Fibroblast of skin of back (primary cell): ENCODE measurements around the gene SAMD3. TPM values are rescaled to one million over a fixed set of nuclear protein-coding genes. Genes with fewer than 3 reads are reported as not detected.
"Not testable (repeated sequence)": the region's sequence is repeated elsewhere in the genome, so short reads cannot be mapped to it uniquely, and the experiment has no call there.

Source experiments
- DNase-seq: peaks from one replicate; pipeline ENCODE4 v3.0.0-alpha.2; 2013
- polyA plus RNA-seq, 2 experiments: library from polyadenylated mRNA; unstranded; fragments of 120-200 nt; gene quantifications; one replicate each; pipeline ENCODE4 v1.2.1, GENCODE V29; 2013; ENCODE audit not compliant: insufficient read length in 2 of 2

SAMD3 gene, protein sequence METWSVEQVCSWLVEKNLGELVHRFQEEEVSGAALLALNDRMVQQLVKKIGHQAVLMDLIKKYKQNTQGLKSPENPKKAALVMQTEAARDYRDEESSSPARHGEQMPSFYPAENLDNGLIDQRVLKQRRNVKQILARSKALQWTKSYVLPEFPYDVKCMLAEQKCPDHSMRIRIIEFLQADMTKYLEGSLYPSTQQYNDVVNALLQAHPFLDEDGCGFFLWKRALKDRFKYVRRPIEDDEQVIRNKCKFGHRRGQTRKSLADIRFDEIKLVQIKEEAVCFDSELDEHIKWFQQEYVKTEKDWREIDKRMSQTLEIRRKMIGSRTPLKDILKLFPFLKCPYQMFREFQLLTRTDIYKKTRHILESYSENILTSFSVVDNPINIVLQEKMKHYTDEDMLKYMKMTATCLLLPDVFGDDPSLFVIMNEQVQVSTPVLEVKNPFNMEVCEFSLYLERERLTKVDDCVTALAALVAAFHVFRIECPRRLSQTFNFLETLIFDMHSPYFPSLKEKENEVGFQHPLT
- polyA plus RNA-seq (2013, experiment 1 of 2; ENCODE audit: insufficient read length) = 0.26 TPM
- not detected for polyA plus RNA-seq (2013, experiment 2 of 2; ENCODE audit: insufficient read length)

GRCh38 chr6:130222775-130223174 is at the start of gene SAMD3:
SAMD3 (minus strand) TSS chr6:130222951; CDS start chr6:130215273, 7,678 bp downstream.
- DNase-seq = no peak

DNA sequence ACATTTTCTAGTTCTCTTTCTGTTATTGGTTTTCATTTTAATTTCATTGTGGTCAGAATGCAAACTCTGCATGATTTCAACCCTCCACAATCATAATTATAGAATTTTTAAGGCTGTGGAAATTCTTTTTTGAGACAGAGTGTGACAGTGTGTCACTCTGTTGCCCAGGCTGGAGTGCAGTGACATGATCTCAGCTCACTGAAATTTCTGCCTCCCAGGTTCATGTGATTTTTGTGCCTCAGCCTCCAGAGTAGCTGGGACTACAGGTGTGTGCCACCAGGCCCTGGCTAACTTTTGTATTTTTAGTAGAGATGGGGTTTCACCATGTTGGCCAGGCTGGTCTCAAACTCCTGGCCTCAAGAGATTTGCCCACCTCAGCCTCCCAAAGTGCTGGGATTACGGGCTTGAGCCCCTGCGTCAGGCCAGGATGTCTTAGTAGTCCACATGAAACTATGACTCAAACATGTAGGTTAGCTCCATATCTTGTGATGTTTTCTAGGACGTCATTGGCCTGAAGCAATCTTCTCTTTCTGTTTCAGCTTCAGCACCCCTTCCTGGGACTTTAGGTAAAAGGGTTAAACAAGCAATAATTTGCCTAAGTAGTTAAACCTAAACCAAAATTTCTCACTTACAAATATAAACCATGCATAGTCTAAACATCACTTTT is 47.4 kb upstream of the SAMD3 start:
- no peak for DNase-seq

GRCh38 chr6:130265553-130265952 is 42.8 kb upstream of the SAMD3 start:
- DNase-seq = not testable (repeated sequence)

GRCh38 chr6:130262008-130262407 is 39.3 kb upstream of the SAMD3 start:
- DNase-seq = no peak

GRCh38 chr6:130261558-130261957 is 38.8 kb upstream of the SAMD3 start:
- DNase-seq = not testable (repeated sequence)

GRCh38 chr6:130260614-130261241 is 38.0 kb upstream of the SAMD3 start:
- not testable (repeated sequence) for DNase-seq

DNA sequence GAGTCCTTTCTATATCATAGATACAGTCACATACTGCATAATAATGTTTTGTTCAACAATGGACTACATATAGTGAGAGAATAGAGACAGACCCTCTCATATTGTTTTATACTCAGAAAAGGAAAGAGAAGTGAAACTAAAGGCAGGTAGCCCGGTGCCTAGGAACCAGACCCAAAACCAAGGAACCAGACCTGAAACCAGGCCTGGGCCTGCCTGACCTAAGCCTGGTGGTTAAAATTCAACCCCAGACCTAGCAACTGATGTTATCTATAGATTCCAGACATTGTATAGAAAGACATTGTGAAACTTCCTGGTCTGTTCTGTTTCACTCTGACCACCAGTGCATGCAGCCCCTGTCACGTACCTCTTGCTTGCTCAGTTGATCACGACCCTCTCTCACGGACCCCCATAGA is 37.3 kb upstream of the SAMD3 start:
- DNase-seq = not testable (repeated sequence)

DNA sequence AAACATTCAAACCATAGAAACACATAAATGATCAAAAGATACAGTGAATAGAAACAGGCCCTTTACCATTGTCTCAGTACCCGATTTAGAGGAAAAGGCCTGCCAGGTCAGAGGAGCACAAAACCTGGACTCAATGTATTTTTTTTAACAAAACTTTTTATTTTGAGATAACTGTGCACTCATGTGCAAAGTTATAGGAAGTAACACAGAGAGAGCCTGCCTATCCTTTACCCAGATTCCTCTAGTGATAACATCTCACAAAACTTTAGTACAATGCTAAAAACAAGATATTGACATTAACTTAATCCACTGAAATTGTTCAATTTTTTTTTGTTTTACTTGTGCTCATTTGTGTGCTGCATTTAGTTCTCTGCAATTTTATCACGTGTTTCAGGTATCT is 36.8 kb upstream of the SAMD3 start:
- no peak for DNase-seq

DNA sequence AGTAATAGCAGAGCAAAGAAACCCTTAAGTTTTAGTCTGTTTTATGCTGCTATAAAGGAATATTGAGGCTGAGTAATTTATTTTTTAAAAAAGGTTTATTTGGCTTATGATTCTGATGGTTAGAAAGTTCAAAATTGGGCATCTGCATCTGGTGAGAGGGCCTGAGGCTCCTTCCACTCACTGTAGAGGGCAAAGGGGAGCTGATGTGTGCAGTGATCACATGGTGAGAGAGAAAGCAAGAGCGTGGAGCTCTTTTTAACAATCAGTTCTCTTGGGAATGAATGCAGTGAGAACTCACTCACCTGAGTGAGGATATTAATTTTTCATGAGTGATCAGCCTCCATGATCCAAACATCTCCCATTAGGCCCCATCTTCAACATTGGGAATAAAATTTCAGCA is 36.4 kb upstream of the SAMD3 start:
- no peak for DNase-seq

GRCh38 chr6:130252527-130253237 is 29.9 kb upstream of the SAMD3 start:
- DNase-seq = no peak

GRCh38 chr6:130245267-130245666 is 22.5 kb upstream of the SAMD3 start:
- DNase-seq = no peak

GRCh38 chr6:130244728-130245127 is 22.0 kb upstream of the SAMD3 start:
- DNase-seq = no peak

DNA sequence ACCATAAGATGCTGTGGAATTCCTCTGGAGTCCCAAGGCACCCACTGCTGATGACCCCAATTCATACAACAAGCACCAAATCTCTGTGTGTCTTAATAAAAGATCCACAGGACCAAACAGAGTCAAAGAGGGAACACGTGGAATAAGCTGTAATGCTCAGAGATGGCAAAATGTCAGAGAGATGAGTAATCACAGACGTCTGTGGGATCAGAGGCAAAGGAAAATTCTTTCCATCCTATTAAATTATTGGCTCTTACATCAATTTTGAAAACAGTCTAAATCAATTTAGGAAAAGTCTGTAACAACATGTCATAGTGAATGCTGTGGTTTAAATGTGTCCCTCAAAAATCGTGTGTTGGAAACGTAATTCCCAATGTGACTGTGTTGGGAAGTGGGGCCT is 17.5 kb upstream of the SAMD3 start:
- peak; percentile 85 for DNase-seq

DNA sequence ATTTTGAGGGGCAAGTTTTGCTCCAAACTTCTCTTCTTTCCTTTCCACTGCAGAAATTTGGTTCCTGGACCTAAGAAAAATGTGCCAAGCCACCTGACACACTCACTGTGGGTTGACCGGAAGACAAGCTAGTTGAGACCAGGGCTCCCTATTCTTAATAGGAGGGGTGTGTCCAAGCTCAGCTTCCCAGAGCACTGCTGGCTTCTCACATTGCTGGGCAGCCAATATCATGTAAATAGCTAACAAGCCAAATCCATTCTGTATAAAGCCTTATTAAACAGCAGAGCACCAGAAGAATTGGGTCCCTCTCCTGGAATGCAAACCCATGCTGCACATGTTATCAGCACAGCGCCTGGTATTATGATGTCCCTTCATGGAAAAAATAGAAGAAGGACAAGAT is 17.0 kb upstream of the SAMD3 start:
- peak; percentile 4 for DNase-seq

DNA sequence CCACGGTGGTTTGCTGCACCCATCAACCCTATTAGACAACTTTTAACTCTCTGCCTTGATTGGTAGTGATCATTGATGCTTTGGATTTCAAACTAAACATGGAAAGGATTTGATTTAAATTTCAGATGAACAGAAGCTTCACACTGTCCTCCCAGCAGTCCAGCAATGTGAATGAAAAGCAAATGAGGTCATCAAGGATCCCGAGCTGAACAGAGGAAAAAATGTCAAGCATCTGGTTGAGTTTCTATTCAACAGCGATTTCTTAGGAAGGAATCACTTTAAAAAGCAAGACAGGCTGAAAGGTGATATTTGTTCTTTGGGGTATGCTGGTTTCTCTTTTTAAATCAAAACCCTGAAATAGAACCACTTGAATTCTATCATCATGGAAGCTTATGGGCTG is 10.6 kb upstream of the SAMD3 start:
- peak; percentile 71 for DNase-seq

DNA sequence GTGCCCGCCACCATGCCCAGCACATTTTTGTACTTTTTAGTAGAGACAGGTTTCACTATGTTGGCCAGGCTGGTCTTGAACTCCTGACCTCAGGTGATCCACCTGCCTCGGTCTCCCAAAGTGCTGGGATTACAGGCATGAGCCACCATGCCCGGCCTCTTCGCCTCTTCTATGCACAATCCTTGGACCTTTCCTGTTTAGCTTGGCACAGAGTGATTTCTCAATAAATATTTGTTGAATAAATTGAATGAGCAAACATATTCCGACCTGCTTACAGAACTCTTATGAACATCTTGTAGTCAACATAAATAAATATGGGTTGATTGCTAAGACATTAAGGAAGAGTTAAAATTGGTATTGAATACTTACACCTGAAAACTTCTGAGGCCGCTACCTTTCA is 7.8 kb upstream of the SAMD3 start:
- not testable (repeated sequence) for DNase-seq

GRCh38 chr6:130229645-130230044 is 6.9 kb upstream of the SAMD3 start:
- no peak for DNase-seq

GRCh38 chr6:130223508-130223907 is 757 bp upstream of the SAMD3 start:
- no peak for DNase-seq

- no peak for DNase-seq
Observed at GRCh38 chr6:130218134-130218533, 4.6 kb downstream of the SAMD3 start.

- DNase-seq = no peak
Observed at GRCh38 chr6:130216620-130217019, 6.1 kb downstream of the SAMD3 start.

- DNase-seq = no peak
Observed at GRCh38 chr6:130215526-130215925, 7.2 kb downstream of the SAMD3 start.

DNA sequence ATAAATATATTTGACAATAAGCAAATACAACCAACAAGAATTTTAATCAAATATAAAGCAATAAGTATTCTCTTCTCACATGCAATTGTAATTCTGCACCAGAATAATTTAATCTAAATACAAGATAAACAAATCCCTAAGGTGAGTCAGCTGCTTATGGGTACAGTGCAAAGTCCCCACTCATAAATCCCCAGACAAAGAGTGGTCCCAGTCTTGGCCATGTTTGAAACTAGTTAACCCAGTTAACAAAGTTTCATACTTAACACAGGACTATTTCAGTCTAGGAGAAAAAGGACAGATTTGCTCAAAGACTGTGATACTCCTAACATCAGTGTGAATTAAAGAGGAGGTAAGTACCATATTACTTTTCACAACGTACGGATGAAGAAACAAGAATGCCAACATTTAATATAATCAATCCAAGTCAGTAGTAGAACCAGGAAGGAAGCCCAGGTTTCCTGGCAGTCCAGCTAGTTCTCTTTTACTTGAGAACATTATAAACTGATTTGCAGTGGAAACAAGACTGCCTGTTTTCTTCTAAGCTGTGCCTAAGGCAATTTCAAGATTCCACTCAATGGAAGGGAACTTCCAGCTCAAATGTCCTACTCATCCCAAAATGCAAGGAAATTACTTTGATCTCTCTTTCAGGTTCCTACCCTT is 10.4 kb downstream of the SAMD3 start:
- no peak for DNase-seq
